Stimulated activated memory B cell treated with anti-CD40 and anti-IgM and Interleukin-4, amounts not matched to agents 10 μg/mL and 1 μg/mL and 100 μg/mL, for 72 hours (primary cell): ENCODE results near the gene ZDHHC16.
"Not testable (repeated sequence)": the region's sequence is repeated elsewhere in the genome, so short reads cannot be mapped to it uniquely, and the experiment has no call there.

Experiments used
- ATAC-seq: fragments of 150-1000 bp; cut with Tn5 transposase; 2 replicates; pipeline ENCODE4 v1.10.0; 2021
- H3K27ac Mint-ChIP-seq: one replicate; pipeline ENCODE4 v1.8.0; 2022; ENCODE audit warnings: mild to moderate bottlenecking, mixed read lengths
- H3K27me3 Mint-ChIP-seq: one replicate; pipeline ENCODE4 v1.8.0; 2022; ENCODE audit warnings: mixed read lengths
- H3K36me3 Mint-ChIP-seq: one replicate; pipeline ENCODE4 v1.8.0; 2022; ENCODE audit warnings: mixed read lengths
- H3K4me1 Mint-ChIP-seq: one replicate; pipeline ENCODE4 v1.8.0; 2022; ENCODE audit warnings: mixed read lengths
- H3K4me3 Mint-ChIP-seq: one replicate; pipeline ENCODE4 v1.8.0; 2022; ENCODE audit warnings: mild to moderate bottlenecking, moderate library complexity, mixed read lengths
- H3K9me3 Mint-ChIP-seq: one replicate; pipeline ENCODE4 v1.8.0; 2022; ENCODE audit warnings: mixed read lengths

The ZDHHC16 gene

DNA sequence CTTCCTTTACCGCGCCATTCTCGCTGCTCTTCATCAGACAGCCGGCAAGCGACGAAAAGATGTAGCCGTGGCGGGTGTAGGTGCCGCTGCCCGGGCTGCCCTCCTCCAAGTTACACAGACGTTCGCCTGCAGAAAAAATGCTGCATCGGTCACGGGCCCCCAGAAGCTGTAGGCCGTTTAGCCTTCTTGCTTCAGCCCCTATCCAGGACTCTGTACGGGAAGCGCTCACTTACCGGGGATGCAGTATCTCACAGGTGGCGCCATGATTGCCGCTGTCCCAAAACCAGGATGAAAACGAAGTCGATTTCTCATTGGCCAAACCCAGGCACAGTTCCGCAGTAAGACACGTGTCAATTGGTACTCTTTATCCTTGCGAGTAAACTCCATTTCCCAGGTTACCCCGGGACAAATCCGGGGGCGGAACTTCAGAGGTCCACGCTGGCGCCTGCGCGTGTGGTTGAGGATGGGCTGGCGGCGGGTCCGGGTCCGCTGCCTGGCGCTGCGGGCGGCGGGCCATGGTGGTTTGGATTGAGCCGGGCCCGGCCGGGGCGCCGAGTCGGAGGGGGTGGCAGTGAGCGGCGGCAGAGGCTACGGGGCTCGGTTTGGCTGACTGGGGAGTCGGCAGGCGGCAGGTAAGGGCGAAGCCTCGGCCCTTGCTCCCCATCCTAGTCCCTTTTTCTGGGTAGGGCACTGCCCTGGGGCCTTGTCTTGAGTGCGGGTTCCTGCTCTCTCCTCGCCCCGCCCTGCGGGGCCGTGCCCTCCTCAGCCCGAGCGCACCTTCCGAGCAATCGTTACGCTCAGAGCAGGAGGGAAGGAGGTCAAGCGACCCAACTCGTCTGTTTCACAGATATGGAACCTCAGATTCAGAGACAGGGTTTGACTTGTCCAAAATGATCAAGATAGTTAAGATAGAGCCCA, at the start of gene ZDHHC16, which contains the start of gene EXOSC1:
Gene ZDHHC16 (plus strand): TSS at position 454 of the 918 bp plus-strand sequence. CDS start 5,501 bp downstream, outside the sequence.
Gene EXOSC1 (minus strand): TSS at position 285 of the 918 bp plus-strand sequence. CDS start 21 bp downstream, at position 264.
- no peaks in the 10 kb centered on the region for H3K27me3 Mint-ChIP-seq
- peak; percentile 99 for ATAC-seq
- peaks cover 57% of the 10 kb centered on the region for H3K4me1 Mint-ChIP-seq
- no peaks in the 10 kb centered on the region for H3K9me3 Mint-ChIP-seq
- H3K27ac Mint-ChIP-seq, result peak within 1 kb of the TSS; percentile 84
- H3K36me3 Mint-ChIP-seq, result peaks cover 15% of the 10 kb centered on the region
- H3K4me3 Mint-ChIP-seq, result peak within 1 kb of the TSS; percentile 93

DNA sequence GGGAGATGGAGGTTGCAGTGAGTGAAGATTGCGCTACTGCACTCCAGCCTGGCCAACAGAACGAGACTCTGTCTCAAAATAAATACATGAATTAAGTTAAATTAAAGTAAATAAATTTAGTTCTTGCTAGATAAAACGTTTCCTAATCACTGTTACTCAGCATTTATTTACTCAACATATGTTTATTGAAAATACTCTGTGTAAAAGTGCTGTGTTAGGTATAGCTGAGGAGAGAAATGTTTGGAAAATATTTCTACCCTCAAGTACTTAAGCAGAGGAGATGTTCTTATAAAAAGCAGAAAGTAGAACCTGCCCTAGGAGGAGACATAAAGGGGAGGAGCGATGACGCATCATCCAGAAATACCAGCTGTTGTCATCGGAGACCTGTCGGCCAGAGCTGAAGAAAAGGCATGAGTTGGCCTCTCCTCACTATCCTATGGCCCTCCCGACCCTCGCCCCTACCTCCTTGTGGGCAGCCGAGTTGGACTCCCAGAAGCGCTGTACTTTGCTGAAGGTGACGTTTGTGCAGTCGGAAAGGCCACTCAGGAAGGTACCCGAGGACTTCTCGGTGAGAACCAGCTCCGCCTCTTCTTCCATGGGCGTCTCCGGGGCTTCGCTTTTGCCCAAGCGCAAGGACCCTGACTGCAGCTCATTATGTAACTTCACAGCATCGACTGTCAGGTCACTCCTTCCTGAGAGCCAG, 46.0 kb upstream of the ZDHHC16 start:
- Mint-ChIP-seq H3K36me3 (peaks cover 8% of the 10 kb centered on the region), H3K9me3 (no peaks in the 10 kb centered on the region), H3K27ac (peak overlapping the region; percentile 96), H3K4me3 (peak overlapping the region; percentile 98), H3K27me3 (no peaks in the 10 kb centered on the region), H3K4me1 (peaks cover 18% of the 10 kb centered on the region)
- ATAC-seq, result no peak

DNA sequence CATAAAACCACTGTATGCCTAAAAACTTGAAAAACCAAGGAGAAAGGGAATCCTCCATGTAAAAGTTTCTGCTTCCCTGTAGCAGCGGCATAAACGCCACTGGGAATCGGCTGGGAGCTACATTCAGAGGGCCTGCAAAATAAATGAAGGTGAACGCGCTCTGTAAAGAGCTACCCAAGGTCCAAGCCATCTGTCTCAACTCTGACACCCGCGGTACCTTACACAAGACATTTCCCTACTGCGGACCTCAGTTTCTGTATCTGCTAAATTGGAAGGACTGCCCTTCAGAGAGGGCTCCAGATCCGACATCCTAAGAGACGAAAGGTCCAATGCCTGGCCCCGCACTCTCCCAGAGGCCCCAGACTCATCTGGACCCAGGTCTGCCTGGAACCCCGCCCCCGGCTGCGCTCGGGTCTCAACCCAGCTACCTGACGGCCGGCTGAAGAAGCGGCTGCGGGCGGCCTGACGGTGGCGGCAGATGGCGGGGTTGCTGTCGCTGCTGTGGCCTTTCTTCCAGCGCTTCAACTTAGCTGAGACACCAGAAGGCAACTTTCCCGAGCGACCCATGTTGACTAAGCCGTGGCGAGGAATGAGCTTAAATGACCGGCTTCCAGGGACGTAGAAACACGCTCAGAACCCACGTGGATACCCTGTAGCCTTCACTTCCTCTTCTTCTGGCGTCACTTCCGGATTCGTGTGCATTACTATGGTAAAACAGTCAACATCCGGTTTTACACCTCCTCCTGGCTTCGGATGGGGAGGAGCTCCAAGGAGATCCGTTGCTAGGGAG, 45.1 kb upstream of the ZDHHC16 start, which contains the start of gene RRP12:
Gene RRP12 (minus strand): TSS at position 676 of the 790 bp plus-strand sequence. CDS start 109 bp downstream, at position 567.
- Mint-ChIP-seq H3K27me3 (no peaks in the 10 kb centered on the region), H3K36me3 (peaks cover 5% of the 10 kb centered on the region), H3K9me3 (no peaks in the 10 kb centered on the region), H3K27ac (peak within 1 kb of the TSS; percentile 96), H3K4me3 (peak within 1 kb of the TSS; percentile 98), H3K4me1 (peaks cover 19% of the 10 kb centered on the region)
- peak; percentile 99 for ATAC-seq

DNA sequence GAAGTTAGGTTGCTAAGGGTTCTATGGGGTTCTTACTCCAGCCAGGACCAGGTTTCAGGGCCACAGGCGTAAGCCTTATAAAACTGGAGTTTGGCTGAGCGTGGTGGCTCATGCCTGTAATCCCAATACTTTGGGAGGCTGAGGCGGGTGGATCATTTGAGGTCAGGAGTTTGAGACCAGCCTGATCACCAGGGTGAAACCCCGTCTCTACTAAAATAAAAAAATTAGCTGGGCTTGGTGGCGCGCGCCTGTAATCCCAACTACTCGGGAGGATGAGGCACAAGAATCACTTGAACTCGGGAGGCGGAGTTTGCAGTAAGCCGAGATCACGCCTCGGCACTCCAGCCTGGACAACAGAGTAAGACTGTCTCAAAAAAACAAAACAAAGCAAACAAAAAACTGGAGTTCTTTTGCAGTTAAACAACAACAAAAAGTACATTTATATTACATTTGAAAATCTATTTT, 44.5 kb upstream of the ZDHHC16 start:
- H3K9me3 Mint-ChIP-seq, result no peaks in the 10 kb centered on the region
- H3K4me3 Mint-ChIP-seq, result peak overlapping the region; percentile 98
- peaks cover 22% of the 10 kb centered on the region for H3K4me1 Mint-ChIP-seq
- no peak for ATAC-seq
- H3K36me3 Mint-ChIP-seq, result no peaks in the 10 kb centered on the region
- no peaks in the 10 kb centered on the region for H3K27me3 Mint-ChIP-seq
- H3K27ac Mint-ChIP-seq, result peak overlapping the region; percentile 96

DNA sequence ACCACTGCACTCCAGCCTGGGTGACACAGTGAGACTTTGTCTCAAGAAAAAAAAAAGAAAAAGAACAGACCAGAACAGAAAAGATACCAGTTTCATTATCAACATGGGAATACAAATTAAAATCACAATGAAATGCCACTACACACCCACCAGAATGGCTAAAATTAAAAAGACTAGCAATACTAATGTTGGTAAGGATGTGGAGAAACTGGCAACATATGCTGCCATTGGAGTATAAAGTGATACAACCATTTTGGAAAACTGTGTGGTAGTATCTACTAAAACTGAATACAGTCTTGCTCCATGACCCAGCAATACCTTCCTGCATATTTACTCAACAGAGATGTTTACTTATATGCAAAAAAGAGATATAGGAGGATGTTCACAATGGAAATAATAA, 41.9 kb upstream of the ZDHHC16 start:
- no peaks in the 10 kb centered on the region for H3K27me3 Mint-ChIP-seq
- H3K36me3 Mint-ChIP-seq, result no peaks in the 10 kb centered on the region
- H3K27ac Mint-ChIP-seq, result no peak overlapping the region
- peaks cover 28% of the 10 kb centered on the region for H3K4me1 Mint-ChIP-seq
- no peaks in the 10 kb centered on the region for H3K9me3 Mint-ChIP-seq
- H3K4me3 Mint-ChIP-seq, result no peak overlapping the region
- no peak for ATAC-seq

DNA sequence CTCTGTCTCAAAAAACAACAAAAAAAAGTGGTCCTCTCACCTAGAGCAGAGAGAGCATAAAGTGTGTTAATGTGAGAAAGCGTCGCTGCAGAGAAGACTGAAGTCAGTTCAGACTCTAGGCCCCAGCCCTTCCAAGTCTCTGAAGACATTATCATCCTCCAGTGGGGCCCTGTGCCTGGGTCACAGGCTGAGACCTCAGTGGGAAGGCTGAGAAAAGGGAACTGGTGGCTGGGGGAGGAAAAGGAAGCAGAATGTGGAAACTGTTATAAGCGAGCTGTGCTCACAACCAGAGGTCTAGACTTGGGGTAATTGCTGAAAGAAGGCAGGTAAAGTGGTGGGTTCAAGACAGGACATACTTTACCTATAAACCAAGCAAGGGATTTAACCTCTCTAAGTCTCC, 39.9 kb upstream of the ZDHHC16 start:
- Mint-ChIP-seq H3K27ac (no peak overlapping the region), H3K9me3 (no peaks in the 10 kb centered on the region), H3K27me3 (no peaks in the 10 kb centered on the region), H3K36me3 (no peaks in the 10 kb centered on the region), H3K4me3 (no peak overlapping the region), H3K4me1 (peaks cover 16% of the 10 kb centered on the region)
- ATAC-seq, result no peak

DNA sequence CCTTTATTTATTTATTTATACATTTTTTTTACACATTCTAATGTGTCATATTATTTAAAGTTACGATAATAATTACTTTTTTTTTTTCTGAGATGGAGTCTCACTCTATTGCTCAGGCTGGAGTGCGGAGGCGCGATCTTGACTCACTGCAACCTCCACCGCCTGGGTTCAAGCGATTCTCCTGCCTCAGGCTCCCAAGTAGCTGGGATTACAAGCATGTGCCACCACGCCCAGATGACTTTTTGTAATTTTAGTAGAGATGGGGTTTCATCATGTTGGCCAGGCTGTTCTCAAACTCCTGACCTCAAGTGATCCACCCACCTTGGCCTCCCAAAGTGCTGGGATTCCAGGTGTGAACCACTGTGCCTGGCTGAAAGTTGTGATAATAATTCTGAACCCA, 39.5 kb upstream of the ZDHHC16 start:
- not testable (repeated sequence) for H3K27me3 Mint-ChIP-seq, H3K36me3 Mint-ChIP-seq, H3K27ac Mint-ChIP-seq, H3K4me3 Mint-ChIP-seq, H3K9me3 Mint-ChIP-seq, ATAC-seq
- peaks cover 12% of the 10 kb centered on the region for H3K4me1 Mint-ChIP-seq

DNA sequence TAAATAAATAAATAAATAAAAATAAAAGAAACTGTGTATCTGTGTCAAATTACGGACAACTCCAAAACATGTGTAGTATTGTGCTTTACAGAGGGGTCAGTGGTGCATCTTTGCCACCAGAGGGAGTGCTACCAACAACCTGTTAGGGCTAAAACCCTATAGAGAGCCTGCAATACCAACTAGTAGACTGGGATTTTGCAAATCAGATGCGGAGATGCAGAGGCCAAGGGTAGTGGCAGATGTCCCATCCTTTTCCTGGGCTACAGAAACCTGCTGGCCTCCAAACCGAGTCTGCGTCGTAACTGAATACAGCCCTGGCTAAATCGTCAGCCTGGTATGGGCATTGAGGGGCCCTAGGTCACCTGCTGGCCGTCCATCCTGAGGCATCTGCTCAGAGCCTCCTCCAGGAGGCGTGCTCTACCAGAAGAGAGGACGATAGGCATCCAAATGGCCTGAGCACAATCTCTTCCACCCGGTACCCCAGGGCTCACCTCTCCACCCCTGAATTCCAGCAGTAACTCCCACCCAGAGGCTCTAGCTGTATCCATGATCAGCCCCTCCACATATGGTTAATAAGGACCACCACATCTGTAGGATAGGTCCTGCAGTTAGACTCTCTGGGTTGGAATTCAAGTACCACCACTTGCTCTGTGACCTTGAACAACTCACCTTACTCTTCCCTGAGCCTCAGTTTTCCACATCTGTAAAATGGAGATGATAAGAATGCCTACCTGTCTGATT, 38.6 kb upstream of the ZDHHC16 start:
- peak overlapping the region; percentile 41 for H3K4me3 Mint-ChIP-seq
- H3K27me3 Mint-ChIP-seq, result no peaks in the 10 kb centered on the region
- H3K9me3 Mint-ChIP-seq, result no peaks in the 10 kb centered on the region
- no peaks in the 10 kb centered on the region for H3K36me3 Mint-ChIP-seq
- peak; percentile 98 for ATAC-seq
- no peak overlapping the region for H3K27ac Mint-ChIP-seq
- H3K4me1 Mint-ChIP-seq, result peaks cover 10% of the 10 kb centered on the region

DNA sequence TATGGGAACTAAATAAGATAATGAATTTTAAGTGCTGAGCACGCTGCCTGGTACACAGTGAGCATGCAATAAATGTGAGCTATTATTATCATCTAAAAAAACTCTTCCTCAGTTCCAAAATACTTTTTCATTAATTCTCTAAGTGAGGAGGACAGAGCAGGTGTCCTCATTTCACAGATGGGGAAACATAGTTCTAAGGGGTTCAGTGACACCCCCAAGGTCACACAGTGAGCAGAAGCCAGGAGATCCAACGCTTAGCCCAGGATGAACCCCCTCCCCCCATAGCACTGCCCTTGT, 38.1 kb upstream of the ZDHHC16 start:
- H3K4me3 Mint-ChIP-seq, result no peak overlapping the region
- no peak for ATAC-seq
- H3K27ac Mint-ChIP-seq, result no peak overlapping the region

DNA sequence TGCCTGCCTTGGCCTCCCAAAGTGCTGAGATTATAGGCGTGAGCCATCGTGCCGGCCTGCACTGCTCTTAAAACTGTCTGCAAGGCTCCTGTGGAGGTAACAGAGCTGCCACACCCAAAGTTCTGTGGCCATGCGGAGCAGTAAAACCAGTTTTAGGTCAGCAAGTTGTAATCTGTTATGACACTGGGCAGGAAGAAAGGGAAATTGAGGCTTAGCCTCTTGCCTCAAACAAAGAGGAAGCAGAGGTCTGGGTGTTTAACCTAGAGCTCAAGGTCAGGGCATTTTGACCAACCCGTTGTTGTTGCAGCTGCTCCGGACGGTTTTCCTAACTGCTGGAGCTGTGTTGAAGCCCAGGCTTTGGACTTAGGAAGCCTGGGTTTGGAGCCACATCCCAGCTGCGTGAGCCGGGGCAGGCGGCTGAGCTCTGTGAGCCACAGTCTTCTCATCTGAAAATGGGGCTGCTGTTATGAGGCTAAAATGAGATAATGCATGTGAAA, 37.4 kb upstream of the ZDHHC16 start:
- H3K4me3 Mint-ChIP-seq, result no peak overlapping the region
- H3K27me3 Mint-ChIP-seq, result no peaks in the 10 kb centered on the region
- no peaks in the 10 kb centered on the region for H3K9me3 Mint-ChIP-seq
- no peak for ATAC-seq
- H3K4me1 Mint-ChIP-seq, result peaks cover 11% of the 10 kb centered on the region
- H3K36me3 Mint-ChIP-seq, result no peaks in the 10 kb centered on the region
- H3K27ac Mint-ChIP-seq, result no peak overlapping the region

More for the DNA sequence above, 38.1 kb upstream of the ZDHHC16 start:
- no peaks in the 10 kb centered on the region for H3K27me3 Mint-ChIP-seq
- H3K4me1 Mint-ChIP-seq, result peaks cover 10% of the 10 kb centered on the region
- no peaks in the 10 kb centered on the region for H3K36me3 Mint-ChIP-seq
- no peaks in the 10 kb centered on the region for H3K9me3 Mint-ChIP-seq

DNA sequence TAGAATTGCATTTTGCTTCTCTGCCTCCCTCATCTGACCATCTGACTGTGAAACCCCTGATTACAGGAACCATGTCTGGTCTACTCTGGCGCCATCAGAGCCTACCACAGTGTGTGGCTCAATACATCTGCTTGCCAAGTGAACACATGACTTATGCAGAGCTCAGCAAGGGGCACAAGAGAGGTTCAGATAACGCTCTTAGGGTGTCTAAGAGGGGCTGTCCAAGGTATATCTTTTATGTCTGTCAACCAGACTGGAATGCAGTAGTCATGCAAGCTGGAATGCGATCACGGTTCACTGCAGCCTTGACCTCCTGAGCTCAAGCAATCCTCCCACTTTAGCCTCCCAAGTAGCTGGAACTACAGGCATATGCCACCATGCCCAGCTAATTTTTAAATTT, 34.6 kb upstream of the ZDHHC16 start:
- Mint-ChIP-seq H3K27ac (no peak overlapping the region), H3K27me3 (no peaks in the 10 kb centered on the region), H3K9me3 (no peaks in the 10 kb centered on the region), H3K36me3 (no peaks in the 10 kb centered on the region), H3K4me1 (peaks cover 15% of the 10 kb centered on the region), H3K4me3 (no peak overlapping the region)
- ATAC-seq, result no peak

DNA sequence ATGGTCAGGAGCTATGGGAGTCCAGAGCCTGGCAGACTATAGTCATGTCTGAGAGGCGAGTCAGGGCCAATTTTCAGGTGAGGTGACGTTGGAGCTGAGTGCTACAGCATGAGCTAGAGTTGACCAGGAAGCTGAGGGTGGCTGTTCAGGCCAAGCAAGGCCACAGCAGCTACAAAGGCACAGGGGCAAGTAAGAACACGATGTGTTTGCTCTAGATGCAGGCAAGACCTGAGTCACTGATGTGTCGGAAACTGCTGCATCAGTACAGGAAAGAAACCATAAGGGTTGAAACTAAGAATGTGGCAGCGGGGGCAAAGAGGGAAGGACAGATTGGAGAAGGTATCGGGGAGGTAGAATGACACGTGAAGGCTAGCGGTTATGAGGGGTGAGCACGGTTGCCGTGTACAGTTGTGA, 33.1 kb upstream of the ZDHHC16 start:
- Mint-ChIP-seq H3K36me3 (no peaks in the 10 kb centered on the region), H3K9me3 (no peaks in the 10 kb centered on the region), H3K4me3 (no peak overlapping the region), H3K4me1 (peaks cover 21% of the 10 kb centered on the region), H3K27me3 (no peaks in the 10 kb centered on the region), H3K27ac (no peak overlapping the region)
- no peak for ATAC-seq

DNA sequence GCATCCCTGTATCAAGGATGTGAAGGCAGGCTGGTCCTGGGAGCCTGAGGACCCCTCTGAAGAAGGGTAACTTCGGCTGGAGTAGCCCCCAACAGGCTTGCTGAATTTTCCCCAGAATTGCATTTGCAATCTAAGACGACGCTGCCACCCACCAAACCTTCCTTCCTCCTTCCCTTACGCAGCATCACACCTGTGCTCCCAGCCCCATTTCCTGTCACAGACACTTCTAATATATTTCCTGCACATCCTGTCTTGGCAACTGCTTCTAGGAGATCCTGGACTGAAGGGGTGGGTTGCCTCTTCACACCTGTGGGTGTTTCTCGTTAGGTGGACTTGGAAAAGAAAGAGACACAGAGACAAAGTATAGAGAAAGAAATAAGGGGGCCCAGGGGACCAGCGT, 29.4 kb upstream of the ZDHHC16 start:
- H3K9me3 Mint-ChIP-seq, result no peaks in the 10 kb centered on the region
- H3K27me3 Mint-ChIP-seq, result no peaks in the 10 kb centered on the region
- H3K27ac Mint-ChIP-seq, result peak overlapping the region; percentile 31
- H3K4me1 Mint-ChIP-seq, result peaks cover 40% of the 10 kb centered on the region
- no peaks in the 10 kb centered on the region for H3K36me3 Mint-ChIP-seq
- H3K4me3 Mint-ChIP-seq, result no peak overlapping the region
- ATAC-seq, result no peak

DNA sequence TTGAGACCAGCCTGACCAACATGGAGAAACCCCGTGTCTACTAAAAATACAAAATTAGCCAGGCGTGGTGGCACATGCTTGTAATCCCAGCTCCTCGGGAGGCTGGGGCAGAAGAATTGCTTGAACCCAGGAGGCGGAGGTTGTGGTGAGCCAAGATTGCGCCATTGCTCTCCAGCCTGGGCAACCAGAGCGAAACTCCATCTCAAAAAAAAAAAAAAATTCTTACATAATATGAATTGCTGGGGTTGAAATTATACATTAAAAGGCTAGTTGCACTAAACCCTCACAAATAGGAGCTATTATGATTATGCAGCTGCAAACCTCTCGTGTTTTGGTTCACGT, 22.2 kb upstream of the ZDHHC16 start:
- not testable (repeated sequence) for H3K27me3 Mint-ChIP-seq, ATAC-seq, H3K4me3 Mint-ChIP-seq, H3K36me3 Mint-ChIP-seq, H3K9me3 Mint-ChIP-seq
- Mint-ChIP-seq H3K4me1 (peaks cover 35% of the 10 kb centered on the region), H3K27ac (peak overlapping the region; percentile 81)
